ENCODE measurements around the gene SNTN. TPM values are rescaled to one million over a fixed set of nuclear protein-coding genes. Genes with fewer than 3 reads are reported as not detected.
"Not testable (repeated sequence)": the region's sequence is repeated elsewhere in the genome, so short reads cannot be mapped to it uniquely, and the experiment has no call there.

The SNTN gene
- not detected for total RNA-seq

GRCh38 chr3:63652066-63652725 is at the start of gene SNTN:
SNTN (plus strand) TSS chr3:63652675; CDS start chr3:63652688, 13 bp downstream.
- no peaks in the 10 kb centered on the region for H3K4me1 Mint-ChIP-seq (ENCODE audit: low read depth in 2 of 2)
- no peak for ATAC-seq
- peaks cover 10% of the 10 kb centered on the region for H3K9me3 Mint-ChIP-seq
- no peaks in the 10 kb centered on the region for H3K36me3 Mint-ChIP-seq
- no peak within 1 kb of the TSS for H3K27ac Mint-ChIP-seq
- no peak for DNase-seq (ENCODE audit: low spot score)
- H3K4me3 Mint-ChIP-seq: no peak within 1 kb of the TSS
- H3K27me3 Mint-ChIP-seq: no peaks in the 10 kb centered on the region

- Mint-ChIP-seq H3K4me1 (ENCODE audit: low read depth in 2 of 2) (no peaks in the 10 kb centered on the region), H3K4me3 (no peak overlapping the region), H3K27me3 (no peaks in the 10 kb centered on the region), H3K27ac (no peak overlapping the region), H3K9me3 (peaks cover 8% of the 10 kb centered on the region), H3K36me3 (no peaks in the 10 kb centered on the region)
- ATAC-seq: no peak
- DNase-seq (ENCODE audit: low spot score): no peak
These were observed 44.8 kb upstream of the SNTN start for GRCh38 chr3:63607716-63608115.

- DNase-seq (ENCODE audit: low spot score) (no peak), ATAC-seq (no peak)
- H3K4me1 Mint-ChIP-seq (ENCODE audit: low read depth in 2 of 2): no peaks in the 10 kb centered on the region
- H3K27ac Mint-ChIP-seq: no peak overlapping the region
- peaks cover 8% of the 10 kb centered on the region for H3K9me3 Mint-ChIP-seq
- no peaks in the 10 kb centered on the region for H3K36me3 Mint-ChIP-seq
- no peak overlapping the region for H3K4me3 Mint-ChIP-seq
- H3K27me3 Mint-ChIP-seq: no peaks in the 10 kb centered on the region
These were observed 43.1 kb upstream of the SNTN start for GRCh38 chr3:63609408-63609807.

- DNase-seq (ENCODE audit: low spot score) (no peak), ATAC-seq (no peak)
- H3K27me3 Mint-ChIP-seq: no peaks in the 10 kb centered on the region
- no peaks in the 10 kb centered on the region for H3K36me3 Mint-ChIP-seq
- H3K4me1 Mint-ChIP-seq (ENCODE audit: low read depth in 2 of 2): no peaks in the 10 kb centered on the region
- H3K9me3 Mint-ChIP-seq: peaks cover 8% of the 10 kb centered on the region
- H3K27ac Mint-ChIP-seq: no peak overlapping the region
- no peak overlapping the region for H3K4me3 Mint-ChIP-seq
These were observed 42.6 kb upstream of the SNTN start for GRCh38 chr3:63609834-63610233.

- Mint-ChIP-seq H3K36me3 (no peaks in the 10 kb centered on the region), H3K27me3 (no peaks in the 10 kb centered on the region), H3K9me3 (peaks cover 3% of the 10 kb centered on the region), H3K27ac (no peak overlapping the region), H3K4me3 (no peak overlapping the region), H3K4me1 (ENCODE audit: low read depth in 2 of 2) (no peaks in the 10 kb centered on the region)
- ATAC-seq (no peak), DNase-seq (ENCODE audit: low spot score) (no peak)
These were observed 41.1 kb upstream of the SNTN start for GRCh38 chr3:63611382-63611781.

- H3K9me3 Mint-ChIP-seq: peaks cover 6% of the 10 kb centered on the region
- H3K27me3 Mint-ChIP-seq: no peaks in the 10 kb centered on the region
- no peaks in the 10 kb centered on the region for H3K4me1 Mint-ChIP-seq (ENCODE audit: low read depth in 2 of 2)
- no peak for ATAC-seq
- H3K4me3 Mint-ChIP-seq: no peak overlapping the region
- H3K27ac Mint-ChIP-seq: no peak overlapping the region
- no peak for DNase-seq (ENCODE audit: low spot score)
- no peaks in the 10 kb centered on the region for H3K36me3 Mint-ChIP-seq
These were observed 38.9 kb upstream of the SNTN start for GRCh38 chr3:63613561-63613960.

- no peak for ATAC-seq
- Mint-ChIP-seq H3K4me3 (no peak overlapping the region), H3K9me3 (peaks cover 6% of the 10 kb centered on the region), H3K27ac (no peak overlapping the region), H3K36me3 (no peaks in the 10 kb centered on the region), H3K4me1 (ENCODE audit: low read depth in 2 of 2) (no peaks in the 10 kb centered on the region), H3K27me3 (no peaks in the 10 kb centered on the region)
- no peak for DNase-seq (ENCODE audit: low spot score)
These were observed 35.1 kb upstream of the SNTN start for GRCh38 chr3:63617391-63617790.

GRCh38 chr3:63624941-63625560 is 27.4 kb upstream of the SNTN start:
- no peak for DNase-seq (ENCODE audit: low spot score)
- Mint-ChIP-seq H3K27me3 (no peaks in the 10 kb centered on the region), H3K27ac (no peak overlapping the region), H3K4me1 (ENCODE audit: low read depth in 2 of 2) (no peaks in the 10 kb centered on the region), H3K36me3 (no peaks in the 10 kb centered on the region), H3K9me3 (no peaks in the 10 kb centered on the region), H3K4me3 (no peak overlapping the region)
- no peak for ATAC-seq

GRCh38 chr3:63631670-63632069 is 20.8 kb upstream of the SNTN start:
- Mint-ChIP-seq H3K27me3 (no peaks in the 10 kb centered on the region), H3K4me3 (no peak overlapping the region), H3K4me1 (ENCODE audit: low read depth in 2 of 2) (no peaks in the 10 kb centered on the region), H3K36me3 (no peaks in the 10 kb centered on the region), H3K9me3 (peaks cover 12% of the 10 kb centered on the region), H3K27ac (no peak overlapping the region)
- DNase-seq (ENCODE audit: low spot score) (no peak), ATAC-seq (no peak)

- H3K4me1 Mint-ChIP-seq (ENCODE audit: low read depth in 2 of 2): no peaks in the 10 kb centered on the region
- DNase-seq (ENCODE audit: low spot score) (no peak), ATAC-seq (no peak)
- no peak overlapping the region for H3K4me3 Mint-ChIP-seq
- H3K27me3 Mint-ChIP-seq: no peaks in the 10 kb centered on the region
- H3K36me3 Mint-ChIP-seq: no peaks in the 10 kb centered on the region
- H3K9me3 Mint-ChIP-seq: peaks cover 14% of the 10 kb centered on the region
- H3K27ac Mint-ChIP-seq: no peak overlapping the region
These were observed 17.3 kb upstream of the SNTN start for GRCh38 chr3:63635186-63635585.

GRCh38 chr3:63639806-63640205 is 12.7 kb upstream of the SNTN start:
- Mint-ChIP-seq H3K4me3 (no peak overlapping the region), H3K4me1 (ENCODE audit: low read depth in 2 of 2) (no peaks in the 10 kb centered on the region), H3K27ac (no peak overlapping the region), H3K9me3 (peaks cover 12% of the 10 kb centered on the region), H3K36me3 (no peaks in the 10 kb centered on the region), H3K27me3 (peaks cover 0 to 6% of the 10 kb centered on the region in 2 donors)
- no peak for ATAC-seq
- DNase-seq (ENCODE audit: low spot score): no peak

- H3K27me3 Mint-ChIP-seq: peaks cover 0 to 7% of the 10 kb centered on the region in 2 donors
These were observed 10.0 kb upstream of the SNTN start for GRCh38 chr3:63642488-63642887.

GRCh38 chr3:63644212-63644797 is 8.2 kb upstream of the SNTN start:
- Mint-ChIP-seq H3K4me3 (no peak overlapping the region), H3K9me3 (peaks cover 11% of the 10 kb centered on the region), H3K36me3 (no peaks in the 10 kb centered on the region), H3K4me1 (ENCODE audit: low read depth in 2 of 2) (no peaks in the 10 kb centered on the region), H3K27me3 (peaks cover 0 to 7% of the 10 kb centered on the region in 2 donors), H3K27ac (no peak overlapping the region)
- no peak for ATAC-seq
- no peak for DNase-seq (ENCODE audit: low spot score)

More at GRCh38 chr3:63642488-63642887, 10.0 kb upstream of the SNTN start:
- Mint-ChIP-seq H3K36me3 (no peaks in the 10 kb centered on the region), H3K4me1 (ENCODE audit: low read depth in 2 of 2) (no peaks in the 10 kb centered on the region), H3K4me3 (no peak overlapping the region), H3K9me3 (peaks cover 7% of the 10 kb centered on the region), H3K27ac (no peak overlapping the region)
- DNase-seq (ENCODE audit: low spot score) (no peak), ATAC-seq (no peak)

- H3K36me3 Mint-ChIP-seq; H3K27me3 Mint-ChIP-seq; H3K27ac Mint-ChIP-seq; DNase-seq (ENCODE audit: low spot score); H3K4me1 Mint-ChIP-seq (ENCODE audit: low read depth in 2 of 2); H3K4me3 Mint-ChIP-seq; ATAC-seq: not testable (repeated sequence)
- peaks cover 11% of the 10 kb centered on the region for H3K9me3 Mint-ChIP-seq
These were observed 7.3 kb upstream of the SNTN start for GRCh38 chr3:63644928-63645781.
